SU-DHL-6 (cell line): ENCODE measurements around the gene EPHB6.

Experiments
- H2AFZ ChIP-seq: fragments of 200-600 bp; sonication (generic); 2 replicates; pipeline ENCODE4 v1.6.1; 2014; ENCODE audit warnings: low read depth, mild to moderate bottlenecking, moderate library complexity, mixed read lengths, antibody characterized with exemption, low read length; ENCODE audit not compliant: severe bottlenecking
- H3F3A ChIP-seq: fragments of 200-600 bp; shearing (Covaris generic); 2 replicates; pipeline ENCODE4 v1.6.0; 2016; ENCODE audit warnings: antibody characterized with exemption, mild to moderate bottlenecking; ENCODE audit not compliant: insufficient read depth
- H3K27ac ChIP-seq: fragments of 200-600 bp; sonication (generic); 2 replicates; pipeline ENCODE4 v1.5.1; 2016; ENCODE audit warnings: low read depth, mild to moderate bottlenecking, low read length, moderate library complexity, mixed read lengths
- H3K27me3 ChIP-seq: fragments of 200-600 bp; sonication (generic), shearing (Covaris generic); 2 replicates; pipeline ENCODE4 v1.6.0; 2014; ENCODE audit warnings: mild to moderate bottlenecking, low read length
- H3K36me3 ChIP-seq: fragments of 200-600 bp; sonication (generic); 2 replicates; pipeline ENCODE4 v1.6.1; 2014; ENCODE audit warnings: mild to moderate bottlenecking, low read length, mixed read lengths
- H3K4me2 ChIP-seq: fragments of 300-600, 200-600 bp; shearing (Covaris generic), sonication (generic); 2 replicates; pipeline ENCODE4 v1.6.0; 2014; ENCODE audit warnings: low read length, low read depth, mild to moderate bottlenecking; ENCODE audit not compliant: poor library complexity, severe bottlenecking
- H3K4me3 ChIP-seq: fragments of 200-600 bp; sonication (generic); 2 replicates; pipeline ENCODE4 v1.5.1; 2014; ENCODE audit warnings: antibody characterized with exemption, low read length, mild to moderate bottlenecking, mixed read lengths; ENCODE audit not compliant: insufficient read depth, poor library complexity, severe bottlenecking
- H3K79me2 ChIP-seq: fragments of 200-600 bp; sonication (generic); 2 replicates; pipeline ENCODE4 v1.6.1; 2014; ENCODE audit warnings: mild to moderate bottlenecking, low read length, moderate library complexity; ENCODE audit not compliant: insufficient read depth
- H3K9ac ChIP-seq: fragments of 200-600 bp; sonication (generic); 2 replicates; pipeline ENCODE4 v1.7.0; 2014; ENCODE audit warnings: mild to moderate bottlenecking, low read length
- H3K9me2 ChIP-seq: fragments of 200-600 bp; sonication (generic); replicated peaks from 2 replicates; pipeline ENCODE4 v1.6.1; 2014; ENCODE audit warnings: low read length; ENCODE audit not compliant: insufficient read depth
- H3K9me3 ChIP-seq: fragments of 200-600 bp; sonication (generic); 2 replicates; pipeline ENCODE4 v1.6.1; 2014; ENCODE audit warnings: low read length, mixed read lengths; ENCODE audit not compliant: insufficient read depth
- H4K20me1 ChIP-seq: fragments of 200-600 bp; sonication (generic); 2 replicates; pipeline ENCODE4 v1.6.1; 2014; ENCODE audit warnings: low read depth, mild to moderate bottlenecking, antibody characterized with exemption, low read length, moderate library complexity, mixed read lengths
- CTCF ChIP-seq: fragments of 200-600 bp; sonication (generic); IDR thresholded peaks from one replicate; pipeline ENCODE4 v1.5.1; 2017; ENCODE audit warnings: antibody characterized with exemption, mild to moderate bottlenecking, low read length, moderate library complexity; ENCODE audit not compliant: insufficient read depth, poor library complexity, severe bottlenecking
- EZH2phosphoT487 ChIP-seq: fragments of 200-600 bp; sonication (generic), shearing (Covaris generic); conservative IDR thresholded peaks from 2 replicates; pipeline ENCODE4 v1.6.1; 2018; ENCODE audit warnings: mild to moderate bottlenecking, antibody characterized with exemption, low read length, moderate library complexity, mixed read lengths

The EPHB6 gene

GRCh38 chr7:142822714-142823113, 32.2 kb upstream of the EPHB6 start:
- Histone ChIP-seq H3K4me3 (no peak overlapping the region), H3K79me2 (no peaks in the 10 kb centered on the region), H2AFZ (no peak overlapping the region), H3K9ac (no peak overlapping the region), H3K27ac (no peak overlapping the region), H3K9me3 (no peaks in the 10 kb centered on the region), H4K20me1 (no peaks in the 10 kb centered on the region), H3K27me3 (no peaks in the 10 kb centered on the region; the same call in 1 of the 2 replicates), H3K4me2 (no peak overlapping the region), H3K9me2 (no peaks in the 10 kb centered on the region), H3F3A (no peaks in the 10 kb centered on the region), H3K36me3 (no peaks in the 10 kb centered on the region)
- TF ChIP-seq EZH2phosphoT487 (no peak), CTCF (no peak)

- H3K27ac ChIP-seq = no peak overlapping the region
These were observed 26.9 kb upstream of the EPHB6 start for GRCh38 chr7:142827951-142828500.

GRCh38 chr7:142832417-142832816, 22.5 kb upstream of the EPHB6 start:
- no peak overlapping the region for H2AFZ ChIP-seq
- no peak overlapping the region for H3K27ac ChIP-seq

More at GRCh38 chr7:142827951-142828500, 26.9 kb upstream of the EPHB6 start:
- H3K9me3 ChIP-seq = no peaks in the 10 kb centered on the region
- H3K79me2 ChIP-seq = no peaks in the 10 kb centered on the region
- H2AFZ ChIP-seq = no peak overlapping the region
- H3F3A ChIP-seq = no peaks in the 10 kb centered on the region
- TF ChIP-seq CTCF (no peak), EZH2phosphoT487 (no peak)
- no peak overlapping the region for H3K4me3 ChIP-seq
- no peaks in the 10 kb centered on the region for H3K27me3 ChIP-seq
- no peak overlapping the region for H3K4me2 ChIP-seq
- H3K9ac ChIP-seq = no peak overlapping the region
- no peaks in the 10 kb centered on the region for H4K20me1 ChIP-seq
- H3K9me2 ChIP-seq = no peaks in the 10 kb centered on the region
- H3K36me3 ChIP-seq = no peaks in the 10 kb centered on the region

More at GRCh38 chr7:142832417-142832816, 22.5 kb upstream of the EPHB6 start:
- H3K27me3 ChIP-seq = no peaks in the 10 kb centered on the region
- TF ChIP-seq EZH2phosphoT487 (no peak), CTCF (no peak)
- no peaks in the 10 kb centered on the region for H3K36me3 ChIP-seq
- H3K9me2 ChIP-seq = no peaks in the 10 kb centered on the region
- no peaks in the 10 kb centered on the region for H4K20me1 ChIP-seq
- no peak overlapping the region for H3K4me2 ChIP-seq
- no peaks in the 10 kb centered on the region for H3F3A ChIP-seq
- no peaks in the 10 kb centered on the region for H3K79me2 ChIP-seq
- no peak overlapping the region for H3K9ac ChIP-seq
- H3K4me3 ChIP-seq = no peak overlapping the region
- H3K9me3 ChIP-seq = no peaks in the 10 kb centered on the region
